Right kidney (tissue), 9 donors: ENCODE data around the gene NUDT21.
A peak's percentile ranks its signal among the peaks of the same experiment; 100 is the strongest.
"Not testable (repeated sequence)": the region's sequence is repeated elsewhere in the genome, so short reads cannot be mapped to it uniquely, and the experiment has no call there.

Experiments used
- DNase-seq: peaks from one replicate; pipeline ENCODE4 v3.0.0-alpha.2; 2016
- long read RNA-seq, 8 donors: transcript quantifications; one replicate each; lab custom pipeline, GENCODE V29; 2026

The NUDT21 gene
- long read RNA-seq, donor 1, full-length matches to known transcripts = 44 of 53 reads
- long read RNA-seq, donor 1, partial matches to known transcripts = 9 of 53 reads
- long read RNA-seq, donor 1, other reads (novel, unspliced or antisense) = 0 of 53 reads
- long read RNA-seq, donor 2, full-length matches to known transcripts = 16 of 21 reads
- long read RNA-seq, donor 2, partial matches to known transcripts = 5 of 21 reads
- long read RNA-seq, donor 2, other reads (novel, unspliced or antisense) = 0 of 21 reads
- long read RNA-seq, donor 3, full-length matches to known transcripts = 21 of 21 reads
- long read RNA-seq, donor 3, partial matches to known transcripts = 0 of 21 reads
- long read RNA-seq, donor 3, other reads (novel, unspliced or antisense) = 0 of 21 reads
- long read RNA-seq, donor 4, full-length matches to known transcripts = 40 of 46 reads
- long read RNA-seq, donor 4, partial matches to known transcripts = 6 of 46 reads
- long read RNA-seq, donor 4, other reads (novel, unspliced or antisense) = 0 of 46 reads
- long read RNA-seq, donor 5, full-length matches to known transcripts = 36 of 42 reads
- long read RNA-seq, donor 5, partial matches to known transcripts = 6 of 42 reads
- long read RNA-seq, donor 5, other reads (novel, unspliced or antisense) = 0 of 42 reads
- long read RNA-seq, donor 6, full-length matches to known transcripts = 41 of 47 reads
- long read RNA-seq, donor 6, partial matches to known transcripts = 6 of 47 reads
- long read RNA-seq, donor 6, other reads (novel, unspliced or antisense) = 0 of 47 reads
- long read RNA-seq, donor 7 = 0 reads
- long read RNA-seq, donor 8, full-length matches to known transcripts = 47 of 52 reads
- long read RNA-seq, donor 8, partial matches to known transcripts = 5 of 52 reads
- long read RNA-seq, donor 8, other reads (novel, unspliced or antisense) = 0 of 52 reads

- DNase-seq = peak; percentile 90
These were observed at the start of gene NUDT21, which contains the start of gene OGFOD1 for GRCh38 chr16:56450986-56451752. Gene NUDT21 (minus strand): TSS chr16:56451332. CDS start chr16:56451202, 130 bp downstream. Gene OGFOD1 (plus strand): TSS chr16:56451554. CDS start chr16:56451613, 59 bp downstream.

GRCh38 chr16:56493815-56494214 lies 42.7 kb upstream of the NUDT21 start:
- no peak for DNase-seq

GRCh38 chr16:56493126-56493525 lies 42.0 kb upstream of the NUDT21 start:
- DNase-seq = no peak

- DNase-seq = no peak
These were observed 40.6 kb upstream of the NUDT21 start for GRCh38 chr16:56491657-56492261.

GRCh38 chr16:56488868-56489267 lies 37.7 kb upstream of the NUDT21 start:
- not testable (repeated sequence) for DNase-seq

GRCh38 chr16:56488035-56488434 lies 36.9 kb upstream of the NUDT21 start:
- no peak for DNase-seq

- no peak for DNase-seq
These were observed 32.3 kb upstream of the NUDT21 start for GRCh38 chr16:56483394-56483793.

- DNase-seq = peak; percentile 12
These were observed 31.6 kb upstream of the NUDT21 start for GRCh38 chr16:56482683-56483236.

- DNase-seq = peak; percentile 8
These were observed 30.5 kb upstream of the NUDT21 start for GRCh38 chr16:56481468-56482122.

GRCh38 chr16:56480776-56481467 lies 29.8 kb upstream of the NUDT21 start:
- no peak for DNase-seq

GRCh38 chr16:56479469-56479868 lies 28.3 kb upstream of the NUDT21 start:
- DNase-seq = no peak

GRCh38 chr16:56478281-56479049 lies 27.3 kb upstream of the NUDT21 start:
- DNase-seq = no peak

- no peak for DNase-seq
These were observed 26.2 kb upstream of the NUDT21 start for GRCh38 chr16:56477096-56477878.

GRCh38 chr16:56475201-56475600 lies 24.1 kb upstream of the NUDT21 start:
- DNase-seq = no peak

GRCh38 chr16:56470666-56471065 lies 19.5 kb upstream of the NUDT21 start:
- no peak for DNase-seq

GRCh38 chr16:56470232-56470631 lies 19.1 kb upstream of the NUDT21 start:
- DNase-seq = no peak

GRCh38 chr16:56469748-56470147 lies 18.6 kb upstream of the NUDT21 start:
- no peak for DNase-seq

GRCh38 chr16:56468800-56469199 lies 17.7 kb upstream of the NUDT21 start:
- no peak for DNase-seq

- no peak for DNase-seq
These were observed 15.2 kb upstream of the NUDT21 start for GRCh38 chr16:56466344-56466743.
